Activated CD4-positive, CD25-positive, alpha-beta regulatory T cell treated with anti-CD3 and anti-CD28 coated beads, Interleukin-2, amount 50 U/mL, for 72 hours (primary cell): ENCODE results near the gene NOC2L.
"Not testable (repeated sequence)": the region's sequence is repeated elsewhere in the genome, so short reads cannot be mapped to it uniquely, and the experiment has no call there.

Source experiments
- DNase-seq: peaks from one replicate; pipeline ENCODE4 v3.0.0; 2021

The NOC2L gene

GRCh38 chr1:960363-961131 lies 1.5 kb upstream of the NOC2L start, which contains the start of gene KLHL17:
Gene KLHL17 (plus strand): TSS chr1:960584. CDS start chr1:960694, 110 bp downstream.
- DNase-seq, result peak; percentile 76

GRCh38 chr1:959731-960362 lies 791 bp upstream of the NOC2L start:
- no peak for DNase-seq

- DNase-seq, result no peak
Measured at GRCh38 chr1:956636-957035, 2.4 kb downstream of the NOC2L start.

GRCh38 chr1:955474-955873 lies 3.6 kb downstream of the NOC2L start:
- DNase-seq, result no peak

GRCh38 chr1:954927-955326 lies 4.1 kb downstream of the NOC2L start:
- DNase-seq, result no peak

- no peak for DNase-seq
Measured at GRCh38 chr1:953524-954320, 5.3 kb downstream of the NOC2L start.

- DNase-seq, result no peak
Measured at GRCh38 chr1:952603-953002, 6.5 kb downstream of the NOC2L start.

- DNase-seq, result no peak
Measured at GRCh38 chr1:952201-952600, 6.9 kb downstream of the NOC2L start.

GRCh38 chr1:951364-951763 lies 7.7 kb downstream of the NOC2L start:
- no peak for DNase-seq

- DNase-seq, result no peak
Measured at GRCh38 chr1:950881-951280, 8.2 kb downstream of the NOC2L start.

- no peak for DNase-seq
Measured at GRCh38 chr1:950268-950667, 8.8 kb downstream of the NOC2L start.

- DNase-seq, result no peak
Measured at GRCh38 chr1:947958-948357, 11.1 kb downstream of the NOC2L start.

GRCh38 chr1:946811-947210 lies 12.2 kb downstream of the NOC2L start:
- DNase-seq, result not testable (repeated sequence)

- DNase-seq, result no peak
Measured at GRCh38 chr1:945688-946556, 13.1 kb downstream of the NOC2L start.

- no peak for DNase-seq
Measured at GRCh38 chr1:944341-945325, 14.4 kb downstream of the NOC2L start.

- DNase-seq, result no peak
Measured at GRCh38 chr1:943545-944340, 15.3 kb downstream of the NOC2L start.

GRCh38 chr1:942864-943533 lies 16.1 kb downstream of the NOC2L start:
- DNase-seq, result no peak

GRCh38 chr1:942411-942821 lies 16.6 kb downstream of the NOC2L start:
- DNase-seq, result no peak

GRCh38 chr1:941588-942383 lies 17.3 kb downstream of the NOC2L start:
- DNase-seq, result no peak
